ENCODE data around the gene USP26.
"Not testable (repeated sequence)": the region's sequence is repeated elsewhere in the genome, so short reads cannot be mapped to it uniquely, and the experiment has no call there.

Gene USP26

GRCh38 chrX:133007458-133007857, 89.5 kb downstream of the USP26 start:
- DNase-seq = no peak

GRCh38 chrX:133005616-133006015, 91.3 kb downstream of the USP26 start:
- no peak for DNase-seq

GRCh38 chrX:133005042-133005441, 91.9 kb downstream of the USP26 start:
- no peak for DNase-seq

- no peak for DNase-seq
Observed at GRCh38 chrX:132999209-132999608, 97.7 kb downstream of the USP26 start.

GRCh38 chrX:132990835-132991234, 106.1 kb downstream of the USP26 start:
- no peak for DNase-seq

GRCh38 chrX:132986556-132986955, 110.4 kb downstream of the USP26 start:
- DNase-seq = no peak

- no peak for DNase-seq
Observed at GRCh38 chrX:132984058-132984650, 112.8 kb downstream of the USP26 start.

GRCh38 chrX:132983496-132983895, 113.4 kb downstream of the USP26 start:
- no peak for DNase-seq

- DNase-seq = not testable (repeated sequence)
Observed at GRCh38 chrX:132980035-132980434, 116.9 kb downstream of the USP26 start.
